DND-41 (cell line): ENCODE measurements around the gene INTS1.

Experiments
- CTCF ChIP-seq: IDR thresholded peaks from 2 replicates; pipeline ENCODE4 v1.5.1; 2012; ENCODE audit warnings: borderline replicate concordance, low read length, moderate library complexity, mild to moderate bottlenecking; ENCODE audit not compliant: poor library complexity, severe bottlenecking; ENCODE audit errors: extremely low read depth
- EZH2 ChIP-seq: IDR thresholded peaks from 3 replicates; pipeline ENCODE4 v1.6.1; 2012; ENCODE audit warnings: borderline replicate concordance, low read depth, mild to moderate bottlenecking, moderate library complexity, low read length, inconsistent platforms; ENCODE audit not compliant: severe bottlenecking

GRCh38 chr7:1490837-1491236 is 13.4 kb downstream of the INTS1 start:
- no peak for TF ChIP-seq CTCF
- no peak for TF ChIP-seq EZH2
